HepG2 (cell line): Measurements from ENCODE around the gene MYLK3. TPM values are rescaled to one million over a fixed set of nuclear protein-coding genes. Genes with fewer than 3 reads are reported as not detected.

Source experiments
- ASH2L ChIP-seq: fragments of 300-600, 200-600 bp; sonication (generic); IDR thresholded peaks from 2 replicates; pipeline ENCODE4 v1.7.0; 2017; ENCODE audit warnings: low read depth, mild to moderate bottlenecking, moderate library complexity, mixed read lengths, low read length; ENCODE audit not compliant: insufficient read length
- FOXP4 ChIP-seq: sonication (generic); formaldehyde crosslinking; IDR thresholded peaks from 2 replicates; pipeline ENCODE4 v1.4.0; 2020; ENCODE audit warnings: missing genetic modification reagents
- GTF3A ChIP-seq: sonication (generic); formaldehyde crosslinking; conservative IDR thresholded peaks from 2 replicates; pipeline ENCODE4 v1.4.0; 2020; ENCODE audit warnings: mild to moderate bottlenecking, missing genetic modification reagents
- HNRNPK ChIP-seq: fragments of 200-400 bp; formaldehyde crosslinking; IDR thresholded peaks from 2 replicates; pipeline ENCODE4 v1.6.1; 2018; ENCODE audit warnings: low read length, low read depth, moderate library complexity, mild to moderate bottlenecking; ENCODE audit not compliant: poor library complexity, severe bottlenecking
- HNRNPL ChIP-seq: fragments of 200-400 bp; formaldehyde crosslinking; IDR thresholded peaks from 2 replicates; pipeline ENCODE4 v1.6.1; 2017; ENCODE audit warnings: mild to moderate bottlenecking, low read depth, low read length
- JUNB ChIP-seq: sonication (generic); formaldehyde crosslinking; IDR thresholded peaks from 2 replicates; pipeline ENCODE4 v1.8.0; 2022; ENCODE audit warnings: missing genetic modification reagents, mild to moderate bottlenecking, borderline replicate concordance
- MEIS1 ChIP-seq: sonication (generic); formaldehyde crosslinking; IDR thresholded peaks from 2 replicates; pipeline ENCODE4 v1.9.0; 2021; ENCODE audit warnings: mild to moderate bottlenecking, missing genetic modification reagents, moderate library complexity, borderline replicate concordance
- REXO4 ChIP-seq: sonication (generic); formaldehyde crosslinking; IDR thresholded peaks from 2 replicates; pipeline ENCODE4 v1.8.0; 2022; ENCODE audit warnings: missing genetic modification reagents, mild to moderate bottlenecking, borderline replicate concordance
- RNF2 ChIP-seq: fragments of 450-650 bp; conservative IDR thresholded peaks from 2 replicates; pipeline ENCODE4 v1.6.1; 2016; ENCODE audit warnings: low read depth
- SOX13 ChIP-seq, 3 experiments: fragments of 450-650 bp in 1 of 3; sonication (generic) in 1 of 3; formaldehyde crosslinking in 1 of 3; IDR thresholded peaks in 2 of 3; conservative IDR thresholded peaks in 1 of 3; 2 replicates each; pipeline versions ENCODE4 v1.5.0 to v1.6.1; 2016 to 2020; ENCODE audit warnings: antibody characterized with exemption in 1 of 3, mild to moderate bottlenecking in 1 of 3, missing compliant biosample characterization in 1 of 3, missing genetic modification reagents in 1 of 3, moderate library complexity in 1 of 3
- SRSF1 ChIP-seq: fragments of 200-400 bp; formaldehyde crosslinking; optimal IDR thresholded peaks from 2 replicates; pipeline ENCODE3; 2017; ENCODE audit warnings: mild to moderate bottlenecking, low read depth, low read length, moderate library complexity
- SRSF4 ChIP-seq: fragments of 200-400 bp; formaldehyde crosslinking; IDR thresholded peaks from one replicate; pipeline ENCODE4 v1.6.1; 2018; ENCODE audit warnings: mild to moderate bottlenecking, low read depth, low read length, moderate library complexity; ENCODE audit not compliant: poor library complexity, severe bottlenecking
- TFAP4 ChIP-seq: sonication (generic); IDR thresholded peaks from 2 replicates; pipeline ENCODE4 v1.6.1; 2016; ENCODE audit warnings: low read depth, borderline replicate concordance
- TMF1 ChIP-seq: sonication (generic); formaldehyde crosslinking; IDR thresholded peaks from 2 replicates; pipeline ENCODE4 v1.8.1; 2022; ENCODE audit warnings: low read depth, missing genetic modification reagents
- ZNF205 ChIP-seq: IDR thresholded peaks from 2 replicates; pipeline ENCODE4 v1.6.1; 2018; ENCODE audit warnings: missing biosample characterization, missing genetic modification reagents
- ZNF546 ChIP-seq: sonication (generic); formaldehyde crosslinking; conservative IDR thresholded peaks from 2 replicates; pipeline ENCODE4 v1.8.1; 2023; ENCODE audit warnings: mild to moderate bottlenecking, missing genetic modification reagents
- ZNF598 ChIP-seq: sonication (generic); formaldehyde crosslinking; IDR thresholded peaks from 2 replicates; pipeline ENCODE4 v1.5.1; 2020; ENCODE audit warnings: mild to moderate bottlenecking, missing genetic modification reagents, borderline replicate concordance
- ZNF709 ChIP-seq: sonication (generic); formaldehyde crosslinking; IDR thresholded peaks from 2 replicates; pipeline ENCODE4 v1.5.0; 2020; ENCODE audit warnings: mild to moderate bottlenecking, missing genetic modification reagents
- ZNF83 ChIP-seq: sonication (generic); formaldehyde crosslinking; IDR thresholded peaks from 2 replicates; pipeline ENCODE4 v1.4.0; 2020; ENCODE audit warnings: missing genetic modification reagents, mild to moderate bottlenecking, borderline replicate concordance
- ZNF883 ChIP-seq: sonication (generic); formaldehyde crosslinking; IDR thresholded peaks from 2 replicates; pipeline ENCODE4 v1.5.1; 2020; ENCODE audit warnings: mild to moderate bottlenecking, missing genetic modification reagents; ENCODE audit errors: not compliant biosample characterization
- polyA plus RNA-seq, 8 experiments: library from polyadenylated mRNA; depleted of rRNA in 3 of 8; stranded (reverse) in 7 of 8; unstranded in 1 of 8; fragments of >200 nt; fragmentation: Illumina TruSeq in 4 of 8; extraction: Trizol in 4 of 8; gene quantifications; 2 replicates each; pipeline versions ENCODE4 v1.2.1 to v1.2.3, GENCODE V29; 2011 to 2016; ENCODE audit warnings: low read depth in 4 of 8, missing spikeins in 1 of 8, mixed read lengths in 1 of 8; ENCODE audit not compliant: insufficient read depth in 1 of 8
- total RNA-seq, 5 experiments: library from RNA; depleted of rRNA; stranded (reverse); fragments of >200 nt; fragmentation: Illumina TruSeq; extraction: Trizol; gene quantifications; 2 replicates each; pipeline ENCODE4 v1.2.3, GENCODE V29; 2016; ENCODE audit warnings: low read depth in 1 of 5

MYLK3 gene
- total and polyA plus RNA-seq, 2 of the 13 experiments (the other 11 are each of a cell fraction or from before 2014, with no cell fraction given): 0.04 to 0.18 TPM

- TF ChIP-seq RNF2 (peak; percentile 54; the same call in 1 of the 2 replicates), TMF1 (CRISPR knock-in tag) (peak; percentile 94), FOXP4 (no peak; the same call in 1 of the 2 replicates), MEIS1 (CRISPR knock-in tag) (peak; percentile 19; the same call in 1 of the 2 replicates), HNRNPL (no peak), ASH2L (peak; percentile 72), SRSF1 (peak; percentile 70), GTF3A (no peak), SRSF4 (no peak), ZNF598 (peak; percentile 82; the same call in 1 of the 2 replicates), ZNF709 (CRISPR knock-in tag) (0 out of 2 replicates have a peak, but pooled peaks have one; percentile 60), SOX13 (IDR thresholded peaks at IDR 0.05) (no peak), SOX13 (CRISPR knock-in tag; conservative IDR thresholded peaks at IDR 0.05 in 1 of 2, IDR thresholded peaks at IDR 0.05 in 1 of 2) (peak in 1 of 2 experiments; percentile 44; a peak in 2 of 4 replicates), REXO4 (CRISPR knock-in tag) (no peak), JUNB (CRISPR knock-in tag) (no peak), ZNF83 (CRISPR knock-in tag) (peak; percentile 76; the same call in 1 of the 2 replicates), TFAP4 (0 out of 2 replicates have a peak, but pooled peaks have one; percentile 8), ZNF546 (CRISPR knock-in tag) (peak; percentile 93), ZNF883 (CRISPR knock-in tag) (peak; percentile 87), HNRNPK (peak; percentile 66), ZNF205 (0 out of 2 replicates have a peak, but pooled peaks have one; percentile 52)
These were observed 41.6 kb upstream of the MYLK3 start (continued) for GRCh38 chr16:46789499-46790414.
